Activated T-helper 17 cell treated with anti-CD3 and anti-CD28 coated beads, Interleukin-2, amount 50 U/mL, for 72 hours (primary cell): ENCODE measurements around the gene ITGB3. TPM values are rescaled to one million over a fixed set of nuclear protein-coding genes. Genes with fewer than 3 reads are reported as not detected.
A peak's percentile ranks its signal among the peaks of the same experiment; 100 is the strongest.

Experiments used
- ATAC-seq: fragments of 150-1000 bp; cut with Tn5 transposase; replicated peaks from 2 replicates; pipeline ENCODE4 v1.10.0; 2021; ENCODE audit warnings: mild to moderate bottlenecking, moderate library complexity
- H3K27ac Mint-ChIP-seq: one replicate; pipeline ENCODE4 v1.8.0; 2022; ENCODE audit warnings: mixed read lengths
- H3K27me3 Mint-ChIP-seq: one replicate; pipeline ENCODE4 v1.8.0; 2022; ENCODE audit warnings: mixed read lengths
- H3K36me3 Mint-ChIP-seq: one replicate; pipeline ENCODE4 v1.8.0; 2022; ENCODE audit warnings: low read depth, mild to moderate bottlenecking, mixed read lengths
- H3K4me1 Mint-ChIP-seq: one replicate; pipeline ENCODE4 v1.8.0; 2022; ENCODE audit warnings: mixed read lengths
- H3K4me3 Mint-ChIP-seq: one replicate; pipeline ENCODE4 v1.8.0; 2022; ENCODE audit warnings: mild to moderate bottlenecking, mixed read lengths
- H3K9me3 Mint-ChIP-seq: one replicate; pipeline ENCODE4 v1.8.0; 2022; ENCODE audit warnings: mixed read lengths
- total RNA-seq, 2 donors: library from RNA; stranded (reverse); gene quantifications; one replicate each; pipeline ENCODE4 v1.2.3, GENCODE V29; 2022

The ITGB3 gene
- total RNA-seq, 2 donors from 2014 or later = 0.11 TPM; not detected in 1

DNA sequence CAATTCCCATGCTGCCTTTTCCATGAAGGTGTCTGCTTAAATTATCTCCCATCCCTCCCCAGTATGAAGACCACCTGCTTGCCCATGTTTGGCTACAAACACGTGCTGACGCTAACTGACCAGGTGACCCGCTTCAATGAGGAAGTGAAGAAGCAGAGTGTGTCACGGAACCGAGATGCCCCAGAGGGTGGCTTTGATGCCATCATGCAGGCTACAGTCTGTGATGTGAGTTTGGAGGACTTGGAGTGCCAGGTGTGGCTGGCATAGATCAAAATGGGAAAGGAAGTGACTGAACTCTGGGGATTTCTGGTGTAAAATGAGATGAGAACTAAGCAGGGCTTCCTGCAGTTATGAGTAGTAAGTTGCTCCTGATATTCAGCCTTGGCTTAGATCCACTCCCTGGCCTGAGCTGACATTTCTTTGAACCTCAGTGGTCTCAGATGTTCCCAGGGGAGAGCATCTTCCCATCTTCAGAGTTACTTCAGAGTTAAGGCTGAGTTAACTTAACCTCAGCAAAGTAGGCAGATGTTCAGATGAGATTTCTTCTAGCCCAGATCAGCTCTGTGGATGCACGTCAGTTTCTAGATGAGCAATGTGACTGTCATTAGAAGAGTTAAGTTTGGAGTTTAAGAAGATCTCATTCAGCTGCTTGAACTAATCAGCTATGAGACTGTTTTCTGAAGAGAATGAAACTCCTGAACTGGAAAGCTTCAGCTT is 32.7 kb downstream of the ITGB3 start:
- no peaks in the 10 kb centered on the region for H3K9me3 Mint-ChIP-seq
- no peaks in the 10 kb centered on the region for H3K36me3 Mint-ChIP-seq
- peaks cover 6% of the 10 kb centered on the region for H3K27me3 Mint-ChIP-seq
- ATAC-seq = peak; percentile 83
- H3K27ac Mint-ChIP-seq = peak overlapping the region; percentile 16
- peak overlapping the region; percentile 0 for H3K4me3 Mint-ChIP-seq
- H3K4me1 Mint-ChIP-seq = no peaks in the 10 kb centered on the region

DNA sequence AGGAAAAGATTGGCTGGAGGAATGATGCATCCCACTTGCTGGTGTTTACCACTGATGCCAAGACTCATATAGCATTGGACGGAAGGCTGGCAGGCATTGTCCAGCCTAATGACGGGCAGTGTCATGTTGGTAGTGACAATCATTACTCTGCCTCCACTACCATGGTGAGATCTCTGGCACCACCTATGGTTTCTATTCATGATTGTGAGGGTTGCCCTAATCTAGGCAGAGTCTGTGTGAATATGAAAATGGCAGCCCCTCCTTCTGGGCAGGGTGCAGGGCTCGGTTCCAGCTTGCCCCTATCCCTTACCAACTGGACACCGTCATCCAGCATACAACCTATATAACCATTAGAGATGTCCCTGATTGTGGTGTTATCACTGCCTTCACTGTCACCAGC is 33.4 kb downstream of the ITGB3 start:
- Mint-ChIP-seq H3K27ac (no peak overlapping the region), H3K36me3 (no peaks in the 10 kb centered on the region), H3K9me3 (no peaks in the 10 kb centered on the region), H3K4me1 (no peaks in the 10 kb centered on the region), H3K27me3 (peaks cover 6% of the 10 kb centered on the region), H3K4me3 (peak overlapping the region; percentile 0)
- peak; percentile 53 for ATAC-seq

DNA sequence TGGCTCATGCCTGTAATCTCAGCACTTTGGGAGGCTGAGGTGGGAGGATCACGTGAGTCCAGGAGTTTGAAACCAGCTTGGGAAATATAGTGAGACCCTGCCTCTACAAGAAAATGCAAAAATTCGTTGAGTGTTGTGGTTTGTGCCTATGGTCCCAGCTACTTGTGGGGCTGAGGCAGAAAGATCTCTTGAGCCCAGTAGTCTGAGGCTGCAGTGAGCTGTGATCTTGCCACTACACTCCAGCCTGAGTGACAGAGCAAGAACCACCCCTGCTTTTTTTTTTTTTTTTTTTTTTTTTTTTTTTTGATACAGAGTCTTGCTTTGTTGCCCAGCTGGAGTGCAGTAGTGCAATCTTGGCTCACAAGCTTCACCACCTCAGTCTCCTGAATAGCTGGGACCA is 34.0 kb downstream of the ITGB3 start:
- no peak for ATAC-seq
- Mint-ChIP-seq H3K9me3 (no peaks in the 10 kb centered on the region), H3K36me3 (no peaks in the 10 kb centered on the region), H3K27me3 (peaks cover 6% of the 10 kb centered on the region), H3K4me3 (no peak overlapping the region), H3K27ac (no peak overlapping the region), H3K4me1 (no peaks in the 10 kb centered on the region)

DNA sequence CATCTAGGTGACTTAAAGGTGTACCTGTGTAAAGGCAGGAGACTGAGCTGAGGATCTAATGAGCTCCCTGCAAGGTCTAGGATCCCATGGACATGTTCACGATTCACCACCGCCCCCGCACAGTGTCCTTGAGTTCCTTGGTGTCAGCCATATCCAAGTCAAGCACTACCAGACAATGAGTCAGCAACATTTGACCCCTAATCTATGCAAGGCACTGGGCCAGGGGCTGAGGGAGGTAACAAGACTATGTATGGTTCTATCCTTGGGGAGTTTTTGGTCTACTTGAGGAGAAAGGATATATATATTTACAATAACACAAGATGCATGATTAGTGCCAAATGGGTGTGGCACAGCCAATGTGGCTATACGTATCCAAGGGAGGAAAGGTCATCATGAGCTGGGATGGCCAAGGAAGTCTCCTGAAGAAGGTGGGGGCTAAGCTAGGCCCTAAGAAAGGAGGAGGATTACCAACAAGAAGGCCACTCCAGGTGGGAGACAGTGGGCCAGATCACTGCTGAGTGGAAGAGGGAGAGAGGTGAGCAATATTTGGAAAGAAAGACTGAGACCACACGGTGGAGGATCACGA is 35.0 kb downstream of the ITGB3 start:
- Mint-ChIP-seq H3K4me3 (no peak overlapping the region), H3K9me3 (no peaks in the 10 kb centered on the region), H3K36me3 (no peaks in the 10 kb centered on the region), H3K4me1 (no peaks in the 10 kb centered on the region), H3K27me3 (peaks cover 5% of the 10 kb centered on the region), H3K27ac (no peak overlapping the region)
- ATAC-seq = no peak

- Mint-ChIP-seq H3K27ac (no peak overlapping the region), H3K4me1 (no peaks in the 10 kb centered on the region), H3K36me3 (no peaks in the 10 kb centered on the region), H3K27me3 (no peaks in the 10 kb centered on the region), H3K4me3 (no peak overlapping the region), H3K9me3 (no peaks in the 10 kb centered on the region)
- no peak for ATAC-seq
These were observed 35.7 kb downstream of the ITGB3 start for GRCh38 chr17:47289302-47289701.

DNA sequence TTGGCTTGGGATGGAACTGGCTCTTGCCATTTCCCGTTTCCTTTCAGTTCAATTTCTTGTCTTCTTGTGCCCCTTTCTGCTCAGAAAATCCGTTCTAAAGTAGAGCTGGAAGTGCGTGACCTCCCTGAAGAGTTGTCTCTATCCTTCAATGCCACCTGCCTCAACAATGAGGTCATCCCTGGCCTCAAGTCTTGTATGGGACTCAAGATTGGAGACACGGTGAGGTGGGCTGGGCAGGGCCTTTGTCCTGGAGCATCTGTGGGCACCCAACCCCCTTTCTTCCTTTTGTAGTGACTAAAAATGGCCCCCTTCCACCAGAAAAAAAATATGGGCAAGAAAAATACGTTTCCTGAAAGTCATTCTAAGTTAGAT is 37.2 kb downstream of the ITGB3 start:
- Mint-ChIP-seq H3K4me1 (no peaks in the 10 kb centered on the region), H3K36me3 (no peaks in the 10 kb centered on the region), H3K4me3 (no peak overlapping the region), H3K27ac (no peak overlapping the region), H3K27me3 (peaks cover 3% of the 10 kb centered on the region), H3K9me3 (no peaks in the 10 kb centered on the region)
- ATAC-seq = no peak

DNA sequence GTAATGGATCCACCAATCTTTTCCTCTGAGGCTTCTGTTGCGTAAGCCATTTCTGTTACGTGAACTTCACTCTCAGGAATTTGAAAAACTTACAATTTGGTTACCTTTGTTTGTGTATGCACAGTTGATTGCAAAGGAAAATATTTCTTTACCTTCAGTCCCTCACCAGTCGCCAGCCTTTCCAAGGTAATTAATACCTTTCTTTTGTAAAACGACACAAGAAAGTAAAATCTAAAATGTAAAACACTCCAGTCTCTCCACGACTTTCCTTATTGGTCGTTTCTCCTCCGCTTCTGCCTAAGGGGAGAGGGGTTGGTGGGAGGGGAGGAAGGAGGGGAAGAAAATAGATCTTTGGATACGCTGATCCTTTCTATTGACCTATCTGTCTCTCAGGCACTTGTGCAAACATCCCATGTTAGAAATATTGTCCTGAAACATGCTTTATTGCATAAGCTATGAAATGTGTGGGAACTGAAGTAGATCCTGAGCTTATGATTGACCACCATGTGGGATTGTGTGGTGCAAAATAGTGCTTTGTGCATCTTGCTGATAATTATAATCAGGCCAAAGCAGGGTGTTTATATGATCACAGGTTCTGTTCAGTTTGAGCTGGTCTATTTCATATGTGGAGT is 37.7 kb downstream of the ITGB3 start:
- Mint-ChIP-seq H3K36me3 (no peaks in the 10 kb centered on the region), H3K4me3 (no peak overlapping the region), H3K27me3 (peaks cover 3% of the 10 kb centered on the region), H3K9me3 (no peaks in the 10 kb centered on the region), H3K4me1 (no peaks in the 10 kb centered on the region), H3K27ac (no peak overlapping the region)
- no peak for ATAC-seq

DNA sequence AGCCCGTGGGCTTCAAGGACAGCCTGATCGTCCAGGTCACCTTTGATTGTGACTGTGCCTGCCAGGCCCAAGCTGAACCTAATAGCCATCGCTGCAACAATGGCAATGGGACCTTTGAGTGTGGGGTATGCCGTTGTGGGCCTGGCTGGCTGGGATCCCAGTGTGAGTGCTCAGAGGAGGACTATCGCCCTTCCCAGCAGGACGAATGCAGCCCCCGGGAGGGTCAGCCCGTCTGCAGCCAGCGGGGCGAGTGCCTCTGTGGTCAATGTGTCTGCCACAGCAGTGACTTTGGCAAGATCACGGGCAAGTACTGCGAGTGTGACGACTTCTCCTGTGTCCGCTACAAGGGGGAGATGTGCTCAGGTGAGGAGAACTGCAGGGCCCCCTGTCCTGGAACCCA is 38.6 kb downstream of the ITGB3 start:
- Mint-ChIP-seq H3K27me3 (peaks cover 3% of the 10 kb centered on the region), H3K9me3 (no peaks in the 10 kb centered on the region), H3K4me3 (no peak overlapping the region), H3K27ac (no peak overlapping the region), H3K4me1 (no peaks in the 10 kb centered on the region), H3K36me3 (no peaks in the 10 kb centered on the region)
- ATAC-seq = no peak

- Mint-ChIP-seq H3K9me3 (no peaks in the 10 kb centered on the region), H3K4me3 (no peak overlapping the region), H3K27me3 (peaks cover 3% of the 10 kb centered on the region), H3K36me3 (no peaks in the 10 kb centered on the region), H3K27ac (no peak overlapping the region), H3K4me1 (no peaks in the 10 kb centered on the region)
- no peak for ATAC-seq
These were observed 41.6 kb downstream of the ITGB3 start for GRCh38 chr17:47295037-47295873.

- no peaks in the 10 kb centered on the region for H3K9me3 Mint-ChIP-seq
- no peak for ATAC-seq
- no peak overlapping the region for H3K27ac Mint-ChIP-seq
- H3K27me3 Mint-ChIP-seq = peaks cover 3% of the 10 kb centered on the region
- H3K4me3 Mint-ChIP-seq = no peak overlapping the region
- H3K4me1 Mint-ChIP-seq = no peaks in the 10 kb centered on the region
- H3K36me3 Mint-ChIP-seq = no peaks in the 10 kb centered on the region
These were observed 42.2 kb downstream of the ITGB3 start for GRCh38 chr17:47295874-47296255.

- Mint-ChIP-seq H3K36me3 (no peaks in the 10 kb centered on the region), H3K9me3 (peaks cover 6% of the 10 kb centered on the region), H3K4me1 (no peaks in the 10 kb centered on the region), H3K27me3 (peaks cover 3% of the 10 kb centered on the region), H3K27ac (no peak overlapping the region), H3K4me3 (no peak overlapping the region)
- no peak for ATAC-seq
These were observed 44.2 kb downstream of the ITGB3 start for GRCh38 chr17:47297661-47298400.

- no peak overlapping the region for H3K4me3 Mint-ChIP-seq
- no peaks in the 10 kb centered on the region for H3K36me3 Mint-ChIP-seq
- H3K4me1 Mint-ChIP-seq = no peaks in the 10 kb centered on the region
- ATAC-seq = no peak
- H3K27ac Mint-ChIP-seq = no peak overlapping the region
- H3K9me3 Mint-ChIP-seq = peaks cover 6% of the 10 kb centered on the region
- peaks cover 3% of the 10 kb centered on the region for H3K27me3 Mint-ChIP-seq
These were observed 45.1 kb downstream of the ITGB3 start for GRCh38 chr17:47298712-47299111.

- Mint-ChIP-seq H3K27me3 (peaks cover 3% of the 10 kb centered on the region), H3K27ac (no peak overlapping the region), H3K4me3 (no peak overlapping the region), H3K9me3 (peaks cover 6% of the 10 kb centered on the region), H3K36me3 (no peaks in the 10 kb centered on the region), H3K4me1 (no peaks in the 10 kb centered on the region)
- no peak for ATAC-seq
These were observed 45.7 kb downstream of the ITGB3 start for GRCh38 chr17:47299239-47299910.

GRCh38 chr17:47300718-47301117 is 47.1 kb downstream of the ITGB3 start:
- no peaks in the 10 kb centered on the region for H3K27me3 Mint-ChIP-seq
- peaks cover 6% of the 10 kb centered on the region for H3K9me3 Mint-ChIP-seq
- no peak overlapping the region for H3K27ac Mint-ChIP-seq
- ATAC-seq = no peak
- no peak overlapping the region for H3K4me3 Mint-ChIP-seq
- H3K4me1 Mint-ChIP-seq = peaks cover 7% of the 10 kb centered on the region
- H3K36me3 Mint-ChIP-seq = no peaks in the 10 kb centered on the region
